Measurements from ENCODE around the gene ADD1. TPM values are rescaled to one million over a fixed set of nuclear protein-coding genes. Genes with fewer than 3 reads are reported as not detected.

Gene ADD1
- total and polyA plus RNA-seq, 2 donors (not counting 1 experiment from before 2014, with no cell fraction given) = 302 to 383 TPM

GRCh38 chr4:2860391-2861348 lies 17.0 kb downstream of the ADD1 start:
- Histone ChIP-seq H3K4me1 (ENCODE audit: control insufficient read depth in 2 of 2, insufficient read depth in 2 of 2, low read length in 2 of 2) (peaks cover 94 to 95% of the 10 kb centered on the region in 2 donors), H2AFZ (ENCODE audit: insufficient read depth, low read depth, low read length, poor library complexity, severe bottlenecking) (no peak overlapping the region), H3K27ac (ENCODE audit: low read length in 2 of 2) (peak overlapping the region; percentile 3 to 76), H3K27me3 (replicated peaks in 1 of 4; ENCODE audit: control extremely low read depth in 1 of 4, control insufficient read depth in 3 of 4, insufficient read depth in 4 of 4, low read length in 3 of 4) (no peaks in the 10 kb centered on the region), H3K4me3 (ENCODE audit: control extremely low read depth in 1 of 5, extremely low read depth in 1 of 5, insufficient read depth in 1 of 5, low read depth in 2 of 5, low read length in 4 of 5) (no peak overlapping the region), H3K9ac (ENCODE audit: low read length) (no peak overlapping the region), H3K36me3 (replicated peaks in 1 of 2; ENCODE audit: control extremely low read depth in 1 of 2, control insufficient read depth in 1 of 2, extremely low read depth in 1 of 2, insufficient read depth in 2 of 2, low read length in 1 of 2) (peaks cover 0 to 23% of the 10 kb centered on the region in 2 experiments), H4K20me1 (ENCODE audit: control insufficient read depth, insufficient read depth, low read length, poor library complexity, severe bottlenecking) (peaks cover 81% of the 10 kb centered on the region), H3K4me2 (replicated peaks; ENCODE audit: low read depth, low read length, poor library complexity, severe bottlenecking) (peak overlapping the region; percentile 58), H3K9me3 (ENCODE audit: control extremely low read depth in 1 of 3, control insufficient read depth in 2 of 3, insufficient read depth in 1 of 3, low read length in 2 of 3) (peaks cover 0 to 5% (median 0%) of the 10 kb centered on the region in 3 donors), H3K79me2 (ENCODE audit: control insufficient read depth, insufficient read depth, low read length) (peaks cover 100% of the 10 kb centered on the region)
- TF ChIP-seq, protein P1, sequence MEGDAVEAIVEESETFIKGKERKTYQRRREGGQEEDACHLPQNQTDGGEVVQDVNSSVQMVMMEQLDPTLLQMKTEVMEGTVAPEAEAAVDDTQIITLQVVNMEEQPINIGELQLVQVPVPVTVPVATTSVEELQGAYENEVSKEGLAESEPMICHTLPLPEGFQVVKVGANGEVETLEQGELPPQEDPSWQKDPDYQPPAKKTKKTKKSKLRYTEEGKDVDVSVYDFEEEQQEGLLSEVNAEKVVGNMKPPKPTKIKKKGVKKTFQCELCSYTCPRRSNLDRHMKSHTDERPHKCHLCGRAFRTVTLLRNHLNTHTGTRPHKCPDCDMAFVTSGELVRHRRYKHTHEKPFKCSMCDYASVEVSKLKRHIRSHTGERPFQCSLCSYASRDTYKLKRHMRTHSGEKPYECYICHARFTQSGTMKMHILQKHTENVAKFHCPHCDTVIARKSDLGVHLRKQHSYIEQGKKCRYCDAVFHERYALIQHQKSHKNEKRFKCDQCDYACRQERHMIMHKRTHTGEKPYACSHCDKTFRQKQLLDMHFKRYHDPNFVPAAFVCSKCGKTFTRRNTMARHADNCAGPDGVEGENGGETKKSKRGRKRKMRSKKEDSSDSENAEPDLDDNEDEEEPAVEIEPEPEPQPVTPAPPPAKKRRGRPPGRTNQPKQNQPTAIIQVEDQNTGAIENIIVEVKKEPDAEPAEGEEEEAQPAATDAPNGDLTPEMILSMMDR (IDR thresholded peaks at IDR 0.05) = no peak
- TF ChIP-seq EZH2 (IDR thresholded peaks at IDR 0.05; ENCODE audit: borderline replicate concordance, insufficient read depth, low read depth, low read length, poor library complexity, severe bottlenecking) = no peak
- ChIA-PET CTCF (interaction anchor here (0.6 to 2.5 kb wide), 6 partner anchors 11 to 406 kb away, joined by 3 to 13 read pairs (median 4); no protein-coding TSS in a partner anchor), POLR2A (interaction anchor here (0.6 to 2.8 kb wide), 2 partner anchors 8 to 10 kb away, joined by 7 read pairs; no protein-coding TSS in a partner anchor)
- peak overlapping the region; percentile 74 for H3K27ac Mint-ChIP-seq
- DNase-seq (no peak), ATAC-seq (ENCODE audit: low read depth) (no peak)
- intact Hi-C loops (cut with micrococcal nuclease) = no loop called here
- H3K27me3 Mint-ChIP-seq = no peaks in the 10 kb centered on the region
- H3K4me1 Mint-ChIP-seq = peaks cover 83% of the 10 kb centered on the region
- H3K4me3 Mint-ChIP-seq = peak overlapping the region; percentile 62
- no peaks in the 10 kb centered on the region for H3K9me3 Mint-ChIP-seq (ENCODE audit: insufficient read depth)
- WGBS (ENCODE audit: insufficient coverage) = 100% methylated on average over 2 of the region's 6 CpGs
